Endodermal cell (in vitro differentiated cells): ENCODE data around the gene PSMG3. TPM values are rescaled to one million over a fixed set of nuclear protein-coding genes. Genes with fewer than 3 reads are reported as not detected.
"Not testable (repeated sequence)": the region's sequence is repeated elsewhere in the genome, so short reads cannot be mapped to it uniquely, and the experiment has no call there.

Experiments used
- DNase-seq: peaks from one replicate; pipeline ENCODE4 v3.0.0-alpha.2; 2017
- H3K27ac ChIP-seq: 2 replicates; pipeline ENCODE4 v1.5.1; 2013; ENCODE audit warnings: mild to moderate bottlenecking, low read depth, low read length, moderate library complexity
- H3K27me3 ChIP-seq: 2 replicates; pipeline ENCODE4 v1.6.1; 2013; ENCODE audit warnings: mild to moderate bottlenecking, low read length, moderate library complexity; ENCODE audit not compliant: insufficient read depth, control insufficient read depth, poor library complexity, severe bottlenecking
- H3K36me3 ChIP-seq: 2 replicates; pipeline ENCODE4 v1.7.0; 2013; ENCODE audit warnings: mild to moderate bottlenecking, low read length, moderate library complexity; ENCODE audit not compliant: control insufficient read depth, insufficient read depth
- H3K4me1 ChIP-seq: one replicate; pipeline ENCODE4 v1.7.0; 2013; ENCODE audit warnings: low read length; ENCODE audit not compliant: control insufficient read depth, insufficient read depth
- H3K4me3 ChIP-seq: 2 replicates; pipeline ENCODE4 v1.5.1; 2013; ENCODE audit warnings: mild to moderate bottlenecking, low read length, moderate library complexity
- H3K9ac ChIP-seq: 2 replicates; pipeline ENCODE4 v1.6.1; 2013; ENCODE audit warnings: mild to moderate bottlenecking, low read length, moderate library complexity; ENCODE audit not compliant: poor library complexity, severe bottlenecking; ENCODE audit errors: extremely low read depth
- H3K9me3 ChIP-seq: 2 replicates; pipeline ENCODE4 v1.6.1; 2013; ENCODE audit warnings: mild to moderate bottlenecking, low read length, moderate library complexity; ENCODE audit not compliant: control insufficient read depth
- H3K27ac Mint-ChIP-seq: 2 replicates; pipeline ENCODE4 v1.8.0; 2020; ENCODE audit warnings: mixed read lengths
- H3K27me3 Mint-ChIP-seq: 2 replicates; pipeline ENCODE4 v1.8.0; 2021; ENCODE audit warnings: mild to moderate bottlenecking, mixed read lengths; ENCODE audit not compliant: insufficient read depth
- H3K36me3 Mint-ChIP-seq: 2 replicates; pipeline ENCODE4 v1.8.0; 2020; ENCODE audit warnings: low read depth, mixed read lengths
- H3K4me1 Mint-ChIP-seq: 2 replicates; pipeline ENCODE4 v1.8.0; 2020; ENCODE audit warnings: mixed read lengths
- H3K4me3 Mint-ChIP-seq: 2 replicates; pipeline ENCODE4 v1.8.0; 2020; ENCODE audit warnings: mild to moderate bottlenecking, moderate library complexity, mixed read lengths
- H3K9me3 Mint-ChIP-seq: 2 replicates; pipeline ENCODE4 v1.8.0; 2020; ENCODE audit warnings: mild to moderate bottlenecking, mixed read lengths
- whole genome bisulfite sequencing, 2 experiments: methylation state at CpG; one replicate each; pipeline versions ENCODE4 v1.1.5 to v1.1.7; 2013; ENCODE audit warnings: missing lambda C conversion rate in 2 of 2, mixed read lengths in 1 of 2; ENCODE audit not compliant: insufficient coverage in 1 of 2, insufficient read length in 1 of 2; 5-methylcytosine and 5-hydroxymethylcytosine counted together
- total RNA-seq, 2 donors: library from RNA; stranded (reverse); fragmentation: NEBNext Ultra II Directional in 1 of 2; extraction: Animal tissue kit (Norgen Biotek cat#: 25700) in 1 of 2; gene quantifications; 2 replicates in 1 of 2; 3 replicates in 1 of 2; pipeline ENCODE4 v1.2.1, GENCODE V29; 2021
- TF ChIP-seq, protein P1 (sequence below): fragments of 200-600 bp; sonication (generic); conservative IDR thresholded peaks from 2 replicates; pipeline ENCODE4 v1.5.0; 2021; ENCODE audit warnings: antibody characterized with exemption, mild to moderate bottlenecking

PSMG3 gene
- total RNA-seq, 2 donors from 2014 or later, result 30.1 to 44.3 TPM

DNA sequence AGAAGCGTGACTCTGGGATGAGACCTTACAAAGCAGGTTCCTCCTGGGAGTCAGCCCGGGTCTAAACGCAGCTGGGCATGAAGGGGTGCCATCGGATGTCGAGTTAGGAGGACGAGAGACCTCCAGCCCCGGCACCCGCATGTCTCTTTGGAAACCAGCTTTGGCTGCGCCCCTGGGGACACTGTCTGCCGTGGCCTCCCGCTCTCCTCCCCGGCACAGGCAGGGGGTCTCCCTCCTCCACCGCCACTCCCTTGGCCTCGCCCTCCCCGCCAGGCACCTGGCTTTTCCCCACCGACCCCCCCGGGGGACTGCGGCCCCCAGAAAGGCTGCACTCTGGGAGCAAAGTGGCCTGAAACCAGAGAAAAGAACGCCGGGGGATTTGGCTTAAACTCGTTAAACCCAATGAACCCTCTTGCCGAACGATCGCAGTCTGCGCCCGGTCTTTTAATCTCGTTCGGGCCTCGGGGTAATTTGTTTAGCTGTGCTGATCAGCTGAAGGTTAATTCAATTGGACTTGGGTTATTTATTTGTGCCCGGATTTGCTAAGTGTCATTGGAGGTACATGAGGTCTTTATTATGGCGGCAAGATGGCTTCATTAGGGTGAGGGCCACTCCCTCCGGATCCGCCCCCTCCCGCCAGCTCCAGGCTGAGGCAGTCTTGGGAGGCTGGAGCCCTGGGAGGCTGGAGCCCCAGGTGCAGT lies 16.4 kb upstream of the PSMG3 start:
- TF ChIP-seq, protein P1, sequence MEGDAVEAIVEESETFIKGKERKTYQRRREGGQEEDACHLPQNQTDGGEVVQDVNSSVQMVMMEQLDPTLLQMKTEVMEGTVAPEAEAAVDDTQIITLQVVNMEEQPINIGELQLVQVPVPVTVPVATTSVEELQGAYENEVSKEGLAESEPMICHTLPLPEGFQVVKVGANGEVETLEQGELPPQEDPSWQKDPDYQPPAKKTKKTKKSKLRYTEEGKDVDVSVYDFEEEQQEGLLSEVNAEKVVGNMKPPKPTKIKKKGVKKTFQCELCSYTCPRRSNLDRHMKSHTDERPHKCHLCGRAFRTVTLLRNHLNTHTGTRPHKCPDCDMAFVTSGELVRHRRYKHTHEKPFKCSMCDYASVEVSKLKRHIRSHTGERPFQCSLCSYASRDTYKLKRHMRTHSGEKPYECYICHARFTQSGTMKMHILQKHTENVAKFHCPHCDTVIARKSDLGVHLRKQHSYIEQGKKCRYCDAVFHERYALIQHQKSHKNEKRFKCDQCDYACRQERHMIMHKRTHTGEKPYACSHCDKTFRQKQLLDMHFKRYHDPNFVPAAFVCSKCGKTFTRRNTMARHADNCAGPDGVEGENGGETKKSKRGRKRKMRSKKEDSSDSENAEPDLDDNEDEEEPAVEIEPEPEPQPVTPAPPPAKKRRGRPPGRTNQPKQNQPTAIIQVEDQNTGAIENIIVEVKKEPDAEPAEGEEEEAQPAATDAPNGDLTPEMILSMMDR, result no peak
- H3K36me3 Mint-ChIP-seq, result peaks cover 1% of the 10 kb centered on the region
- H3K4me3 ChIP-seq, result no peak overlapping the region
- DNase-seq, result no peak
- H3K9me3 Mint-ChIP-seq, result peaks cover 6% of the 10 kb centered on the region
- no peak overlapping the region for H3K27ac Mint-ChIP-seq
- H3K9ac ChIP-seq, result no peak overlapping the region
- no peaks in the 10 kb centered on the region for H3K4me1 Mint-ChIP-seq
- no peaks in the 10 kb centered on the region for H3K4me1 ChIP-seq
- no peaks in the 10 kb centered on the region for H3K27me3 ChIP-seq
- peaks cover 2% of the 10 kb centered on the region for H3K27me3 Mint-ChIP-seq
- no peak overlapping the region for H3K27ac ChIP-seq
- no peak overlapping the region for H3K4me3 Mint-ChIP-seq
- no peaks in the 10 kb centered on the region for H3K36me3 ChIP-seq
- 90 to 93% methylated on average over 26 to 34 of the region's 34 CpGs for whole genome bisulfite sequencing, 2 experiments
- no peaks in the 10 kb centered on the region for H3K9me3 ChIP-seq

DNA sequence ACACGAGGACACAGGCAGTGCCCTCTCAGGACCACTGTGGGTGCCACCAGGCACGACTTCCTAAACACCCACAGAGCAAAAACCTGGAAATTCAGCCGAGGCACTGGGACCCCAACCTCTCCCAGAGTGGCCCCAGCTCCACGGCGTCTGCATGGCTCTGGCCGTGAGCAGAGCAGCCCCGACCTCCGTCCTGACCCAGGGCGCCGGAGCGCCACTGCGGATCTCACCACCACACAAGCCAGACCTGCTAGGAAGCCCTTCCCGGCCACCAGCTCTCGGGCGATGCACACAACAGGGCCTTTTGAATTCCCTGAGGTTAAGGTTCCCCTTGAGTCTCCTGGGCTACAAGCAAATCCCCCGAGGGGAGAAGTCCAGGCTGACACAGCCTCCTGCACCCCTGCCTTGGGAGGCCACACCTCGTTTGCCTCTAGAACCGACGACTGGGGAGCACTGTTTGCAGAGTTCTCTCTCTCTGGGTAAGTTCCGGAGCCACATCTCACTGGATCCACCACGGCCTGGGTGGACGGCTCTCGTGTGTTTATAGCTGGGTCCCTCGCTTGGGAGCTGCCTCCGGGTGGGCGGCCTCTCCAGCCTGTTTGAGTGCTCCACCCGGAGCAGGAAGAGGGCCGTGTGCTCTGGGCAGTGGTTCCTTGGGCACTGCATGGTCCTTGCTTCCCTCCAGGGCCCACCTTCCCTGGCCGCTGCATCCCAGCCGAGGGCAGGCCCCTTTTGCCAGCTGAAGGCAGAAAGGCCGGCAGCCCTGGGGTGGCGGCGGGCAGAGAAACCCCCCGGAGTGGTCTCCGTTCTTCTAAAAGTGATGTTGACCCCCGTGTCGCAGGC lies 15.5 kb upstream of the PSMG3 start:
- no peaks in the 10 kb centered on the region for H3K27me3 Mint-ChIP-seq
- 92 to 97% methylated on average over 20 to 37 of the region's 37 CpGs for WGBS, 2 experiments
- TF ChIP-seq, protein P1, result no peak

DNA sequence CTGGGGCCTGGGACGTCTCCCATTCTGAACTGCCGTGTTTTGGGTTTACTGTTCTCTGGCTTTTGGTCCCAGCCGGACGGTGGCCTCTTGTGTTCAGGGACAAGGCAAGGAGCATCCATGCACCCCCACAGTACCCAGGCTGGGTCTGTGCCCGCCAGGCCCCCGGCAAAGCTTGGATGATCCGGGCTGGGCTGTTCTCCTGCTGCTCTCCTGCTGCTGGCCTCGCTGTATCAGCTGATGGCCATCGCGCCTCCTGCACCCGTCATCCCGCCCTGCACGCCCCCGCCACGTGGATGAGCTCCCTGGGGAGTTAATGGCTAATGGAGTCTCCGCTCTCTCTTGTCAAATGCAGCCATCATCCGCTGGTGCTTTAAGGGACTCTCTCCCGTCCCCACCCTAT lies 14.9 kb upstream of the PSMG3 start:
- H3K27me3 Mint-ChIP-seq, result no peaks in the 10 kb centered on the region
- H3K27me3 ChIP-seq, result no peaks in the 10 kb centered on the region
- no peak overlapping the region for H3K27ac Mint-ChIP-seq
- no peak overlapping the region for H3K4me3 ChIP-seq
- peaks cover 6% of the 10 kb centered on the region for H3K9me3 Mint-ChIP-seq
- H3K4me3 Mint-ChIP-seq, result no peak overlapping the region
- no peaks in the 10 kb centered on the region for H3K4me1 ChIP-seq
- H3K9me3 ChIP-seq, result no peaks in the 10 kb centered on the region
- 96 to 100% methylated on average over 13 to 18 of the region's 18 CpGs for WGBS, 2 experiments
- H3K36me3 Mint-ChIP-seq, result peaks cover 1% of the 10 kb centered on the region
- H3K36me3 ChIP-seq, result no peaks in the 10 kb centered on the region
- H3K27ac ChIP-seq, result no peak overlapping the region
- no peak for DNase-seq
- H3K9ac ChIP-seq, result no peak overlapping the region
- H3K4me1 Mint-ChIP-seq, result peaks cover 8% of the 10 kb centered on the region
- TF ChIP-seq, protein P1, result no peak

More for the DNA sequence above, 15.5 kb upstream of the PSMG3 start:
- no peak overlapping the region for H3K9ac ChIP-seq
- H3K36me3 ChIP-seq, result no peaks in the 10 kb centered on the region
- H3K4me3 ChIP-seq, result no peak overlapping the region
- H3K4me1 ChIP-seq, result no peaks in the 10 kb centered on the region
- no peak for DNase-seq
- no peaks in the 10 kb centered on the region for H3K27me3 ChIP-seq
- Mint-ChIP-seq H3K27ac (no peak overlapping the region), H3K4me3 (no peak overlapping the region), H3K36me3 (peaks cover 1% of the 10 kb centered on the region), H3K9me3 (peaks cover 6% of the 10 kb centered on the region), H3K4me1 (peaks cover 2% of the 10 kb centered on the region)
- H3K27ac ChIP-seq, result no peak overlapping the region
- no peaks in the 10 kb centered on the region for H3K9me3 ChIP-seq

DNA sequence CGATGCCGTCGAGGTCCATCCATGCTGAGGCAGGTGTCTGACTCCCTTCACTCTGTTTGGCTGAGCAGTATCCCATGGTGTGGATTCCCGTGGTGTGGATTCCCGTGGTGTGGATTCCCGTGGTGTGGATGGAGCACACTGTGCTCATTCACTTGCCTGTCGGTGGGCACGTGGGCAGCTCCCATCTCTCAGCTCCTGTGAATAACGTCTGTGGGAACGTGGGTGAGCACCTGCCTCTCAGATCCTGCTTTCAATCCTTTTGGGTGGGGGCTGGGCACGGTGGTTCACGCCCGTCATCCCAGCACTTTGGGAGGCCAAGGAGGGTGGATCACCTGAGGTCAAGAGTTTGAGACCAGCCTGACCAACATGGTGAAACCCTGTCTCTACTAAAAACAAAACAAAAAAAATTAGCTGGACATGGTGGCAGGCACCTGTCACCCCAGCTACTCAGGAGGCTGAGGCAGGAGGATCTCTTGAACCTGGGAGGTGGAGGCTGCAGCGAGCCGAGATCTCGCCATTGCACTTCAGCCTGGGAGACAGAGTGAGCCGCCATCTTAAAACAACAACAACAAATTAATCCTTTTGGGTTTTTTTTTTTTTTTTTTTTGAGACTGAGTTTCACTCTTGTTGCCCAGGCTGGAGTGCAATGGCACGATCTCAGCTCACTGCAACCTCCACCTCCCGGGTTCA lies 13.6 kb upstream of the PSMG3 start:
- not testable (repeated sequence) for H3K4me1 Mint-ChIP-seq, H3K9me3 Mint-ChIP-seq, H3K27me3 Mint-ChIP-seq, H3K27ac ChIP-seq, H3K27me3 ChIP-seq, H3K36me3 Mint-ChIP-seq, H3K9ac ChIP-seq, H3K9me3 ChIP-seq, H3K4me1 ChIP-seq, H3K36me3 ChIP-seq, DNase-seq, H3K27ac Mint-ChIP-seq, H3K4me3 Mint-ChIP-seq, H3K4me3 ChIP-seq
- WGBS, 2 experiments, result 93% methylated on average over 12 to 18 of the region's 19 CpGs
